Endometrial microvascular endothelial cells (primary cell): Measurements from ENCODE around the gene RNF20. TPM values are rescaled to one million over a fixed set of nuclear protein-coding genes. Genes with fewer than 3 reads are reported as not detected.
"Not testable (repeated sequence)": the region's sequence is repeated elsewhere in the genome, so short reads cannot be mapped to it uniquely, and the experiment has no call there.

Experiments used
- in situ Hi-C: cut with HindIII; loops from 2 replicates; pipeline ENCODE4 v1.10.0; 2017; ENCODE audit warnings: low sequenced_read_pairs, low pct_unique_long_range_greater_than_20kb; ENCODE audit errors: inconsistent ontology term
- total RNA-seq: library from RNA; depleted of rRNA; stranded (reverse); fragments of >200 nt; gene quantifications from one replicate; pipeline ENCODE4 v1.2.3, GENCODE V29; 2015; ENCODE audit errors: inconsistent ontology term

Gene RNF20
- 15.6 TPM for total RNA-seq

- in situ Hi-C loops = no loop called here
These were observed at the start of gene RNF20 for GRCh38 chr9:101533334-101534204. RNF20 (plus strand) TSS chr9:101533853; CDS start chr9:101535424, 1,571 bp downstream.

- in situ Hi-C loops = no loop called here
These were observed 49.6 kb upstream of the RNF20 start for GRCh38 chr9:101484046-101484445.

GRCh38 chr9:101485924-101486692 lies 47.5 kb upstream of the RNF20 start:
- in situ Hi-C loops = no loop called here

DNA sequence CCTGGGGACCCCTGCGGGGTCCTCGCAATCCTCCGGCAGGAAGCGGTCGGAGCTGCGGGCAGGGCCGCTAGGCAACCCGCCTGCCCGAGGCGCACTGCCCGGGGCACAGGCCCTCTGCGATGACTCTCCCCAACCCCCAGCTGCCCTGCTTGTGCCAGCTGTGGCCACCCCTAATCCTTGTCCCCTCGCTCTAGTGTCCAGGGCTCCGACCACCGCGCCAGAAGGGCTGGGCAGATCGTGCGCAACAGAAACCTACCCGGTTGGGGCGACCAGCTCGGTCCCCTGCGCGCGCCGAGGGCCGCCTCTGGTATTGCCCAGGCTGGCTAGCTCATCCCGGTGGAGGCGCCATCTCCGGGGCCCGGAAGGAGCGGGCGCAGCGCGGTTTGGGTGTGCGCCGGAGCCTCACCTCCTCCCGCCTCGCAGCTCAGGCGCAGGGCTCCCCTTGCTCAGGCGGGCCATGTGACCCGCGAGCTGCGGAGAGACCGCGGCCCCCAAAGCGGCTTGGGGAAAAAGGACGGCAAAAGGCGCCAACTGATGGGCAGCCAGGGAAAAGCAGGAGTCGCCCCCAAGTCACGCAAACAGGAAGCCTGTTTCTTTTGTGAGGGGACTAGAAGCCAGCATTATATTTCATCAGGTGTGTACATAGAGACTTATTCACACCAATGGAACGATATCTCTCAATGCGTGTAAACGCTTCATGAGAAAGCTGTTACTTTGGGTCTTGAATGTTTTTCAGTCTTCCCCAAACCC lies 46.8 kb upstream of the RNF20 start:
- in situ Hi-C loops = no loop called here

GRCh38 chr9:101487443-101487840 lies 46.2 kb upstream of the RNF20 start:
- in situ Hi-C loops = no loop called here

DNA sequence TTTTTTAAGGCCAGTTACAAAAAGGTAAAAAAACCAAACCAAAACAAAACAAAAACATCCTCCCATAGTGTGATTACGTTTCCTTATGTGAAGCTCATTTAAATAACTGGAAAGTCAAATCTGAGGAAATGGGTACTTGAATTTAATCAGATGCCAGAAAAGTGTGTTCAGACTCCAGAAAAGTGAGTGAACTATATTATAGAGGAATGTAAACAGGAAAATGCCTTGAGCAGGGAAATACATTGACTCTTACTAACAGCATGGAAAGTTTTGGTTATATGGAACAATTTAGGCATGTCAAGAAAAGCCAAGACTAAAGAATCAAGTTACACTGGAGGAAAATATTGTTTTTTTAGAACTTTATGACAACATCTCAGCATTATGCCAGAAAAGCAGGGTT lies 37.8 kb upstream of the RNF20 start:
- in situ Hi-C loops = no loop called here

GRCh38 chr9:101498323-101498722 lies 35.3 kb upstream of the RNF20 start:
- in situ Hi-C loops = no loop called here

- in situ Hi-C loops = no loop called here
These were observed 29.5 kb upstream of the RNF20 start for GRCh38 chr9:101504188-101504587.

DNA sequence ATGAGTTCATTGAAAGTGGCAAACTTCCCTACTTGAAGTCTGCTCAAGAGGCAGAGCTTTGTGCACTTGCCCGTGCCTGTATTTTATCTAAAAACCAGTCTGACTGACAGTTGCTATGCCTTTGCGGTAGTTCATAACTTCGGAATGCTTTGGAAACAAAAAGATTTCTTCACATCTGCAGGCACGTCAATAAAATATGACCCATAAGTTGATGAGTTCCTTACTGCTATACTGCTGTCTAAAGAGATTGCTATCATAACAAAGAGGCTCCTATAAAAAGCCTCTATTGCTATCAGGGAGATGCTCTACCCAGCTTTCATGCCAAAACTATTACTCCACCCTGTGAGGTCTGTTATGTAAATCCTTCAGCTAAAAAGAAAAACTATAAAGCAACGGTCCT lies 25.4 kb upstream of the RNF20 start:
- in situ Hi-C loops = no loop called here

- in situ Hi-C loops = no loop called here
These were observed 24.1 kb upstream of the RNF20 start for GRCh38 chr9:101509572-101509971.

DNA sequence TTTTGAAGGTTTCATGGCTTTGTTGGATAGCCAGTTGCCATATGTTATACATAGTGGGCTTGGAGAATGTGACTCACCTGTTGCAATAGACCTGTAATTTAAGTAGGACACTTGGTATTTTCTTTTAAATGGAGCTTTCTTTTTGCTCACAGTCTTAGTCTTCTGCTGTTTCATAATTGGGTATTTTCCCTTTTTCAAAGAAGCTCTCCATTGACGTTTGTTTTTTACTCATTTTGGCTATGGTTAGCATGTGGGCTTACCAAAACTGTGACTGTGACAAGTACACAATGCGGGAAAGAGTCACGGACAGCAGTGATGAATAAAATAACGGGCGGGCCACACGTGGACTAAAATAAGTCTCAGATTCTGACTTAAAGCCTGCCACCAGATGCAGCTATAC lies 23.2 kb upstream of the RNF20 start:
- in situ Hi-C loops = no loop called here

GRCh38 chr9:101511009-101511408 lies 22.6 kb upstream of the RNF20 start:
- in situ Hi-C loops = no loop called here

- in situ Hi-C loops = no loop called here
These were observed 21.5 kb upstream of the RNF20 start for GRCh38 chr9:101512116-101512515.

GRCh38 chr9:101513351-101513750 lies 20.3 kb upstream of the RNF20 start:
- in situ Hi-C loops = no loop called here

GRCh38 chr9:101514071-101514470 lies 19.6 kb upstream of the RNF20 start:
- in situ Hi-C loops = no loop called here

- in situ Hi-C loops = no loop called here
These were observed 17.0 kb upstream of the RNF20 start for GRCh38 chr9:101516655-101517054.

DNA sequence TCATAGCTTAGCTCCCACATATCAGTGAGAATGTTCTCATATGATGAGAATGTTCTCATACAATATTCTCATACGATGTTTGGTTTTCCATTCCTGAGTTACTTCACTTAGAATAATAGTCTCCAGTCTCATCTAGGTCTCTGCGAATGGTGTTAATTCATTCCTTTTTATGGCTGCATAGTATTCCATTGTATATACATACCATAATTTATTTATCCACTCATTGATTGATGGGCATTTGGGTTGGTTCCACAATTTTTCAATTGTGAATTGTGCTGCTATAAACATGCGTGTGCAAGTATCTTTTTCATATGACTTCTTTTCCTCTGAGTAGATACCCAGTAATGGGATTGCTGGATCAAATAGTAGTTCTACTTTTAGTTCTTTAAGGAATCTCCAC lies 15.2 kb upstream of the RNF20 start:
- in situ Hi-C loops = not testable (repeated sequence)

DNA sequence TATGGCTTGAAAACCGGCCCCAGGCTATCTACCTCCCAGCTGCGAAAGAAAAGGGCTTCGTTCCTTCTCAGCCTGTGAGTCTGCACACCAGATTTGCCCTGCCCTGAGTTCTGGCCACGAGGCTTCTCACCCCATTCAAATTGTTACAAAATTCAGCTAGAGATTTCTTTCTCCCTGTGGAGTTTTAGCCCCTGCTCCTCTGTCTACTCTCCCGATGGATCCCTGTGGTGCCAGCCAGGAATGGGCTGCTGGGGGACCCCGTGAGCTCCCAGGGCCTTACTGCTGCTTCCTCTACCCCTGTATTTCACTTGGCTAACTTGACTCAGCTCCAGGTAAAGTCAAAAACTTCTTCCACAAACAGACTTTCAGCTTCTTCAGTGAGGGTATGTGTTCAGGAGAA lies 9.3 kb upstream of the RNF20 start:
- in situ Hi-C loops = no loop called here

DNA sequence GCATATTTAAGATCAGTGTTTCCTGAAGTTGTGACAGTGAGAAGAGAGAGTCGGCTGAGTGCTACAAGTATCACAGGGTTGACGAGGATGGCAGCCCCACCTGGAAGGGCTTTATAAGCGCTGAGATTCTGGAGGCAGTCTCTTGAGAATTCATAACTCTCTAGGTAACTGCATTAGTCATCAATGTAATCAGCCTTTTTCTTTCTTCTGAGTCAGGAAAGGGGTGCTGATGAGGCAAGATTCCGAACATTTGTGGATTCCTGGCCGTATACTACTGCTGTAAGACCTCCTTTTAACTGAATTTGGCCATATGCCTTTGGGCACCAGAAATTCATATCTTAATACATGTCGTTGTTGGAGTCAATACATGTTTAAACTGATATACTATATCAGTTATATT lies 6.6 kb upstream of the RNF20 start:
- in situ Hi-C loops = no loop called here
